H1 (cell line): ENCODE measurements around the gene PGAP3. TPM values are rescaled to one million over a fixed set of nuclear protein-coding genes. Genes with fewer than 3 reads are reported as not detected.

Source experiments
- CTCF ChIA-PET: fragments of 300-600 bp; sonication (Branson Sonifier 250); formaldehyde crosslinking; loops from one replicate; lab custom pipeline; 2021; ENCODE audit not compliant: partially characterized antibody; lab: Charles Lee
- POLR2A ChIA-PET: fragments of 300-600 bp; sonication (Branson Sonifier 250); formaldehyde crosslinking; loops from one replicate; lab custom pipeline; 2021; ENCODE audit warnings: inconsistent platforms; ENCODE audit not compliant: partially characterized antibody; lab: Charles Lee
- DNase-seq, 2 experiments: peaks; one replicate each; pipeline versions ENCODE4 v3.0.0 to v3.0.0-alpha.2; 2010 to 2022; ENCODE audit warnings: low spot score in 2 of 2, low read depth in 1 of 2, mixed read lengths in 1 of 2
- FAIRE-seq: peaks from 2 replicates; lab custom pipeline; 2011; peaks lifted over from hg19 to GRCh38; lab: Jason Lieb, UNC
- H2AFZ ChIP-seq: 2 replicates; pipeline ENCODE4 v1.8.1; 2012; ENCODE audit warnings: low read length, inconsistent platforms
- H2AK5ac ChIP-seq: 2 replicates; pipeline ENCODE4 v1.6.1; 2013; ENCODE audit warnings: low read depth, low read length
- H2BK120ac ChIP-seq: replicated peaks from 2 replicates; pipeline ENCODE3; 2013; ENCODE audit warnings: low read depth, low read length, inconsistent platforms
- H2BK12ac ChIP-seq: 2 replicates; pipeline ENCODE4 v1.6.1; 2013; ENCODE audit warnings: low read depth, low read length
- H2BK15ac ChIP-seq: 2 replicates; pipeline ENCODE4 v1.6.1; 2013; ENCODE audit warnings: low read length
- H2BK20ac ChIP-seq: 2 replicates; pipeline ENCODE4 v1.6.1; 2013; ENCODE audit warnings: low read length
- H2BK5ac ChIP-seq: 2 replicates; pipeline ENCODE4 v1.6.1; 2013; ENCODE audit warnings: low read depth, low read length
- H3K14ac ChIP-seq: 2 replicates; pipeline ENCODE4 v1.6.1; 2013; ENCODE audit warnings: inconsistent platforms; ENCODE audit not compliant: insufficient read length
- H3K18ac ChIP-seq: 2 replicates; pipeline ENCODE4 v1.6.1; 2013; ENCODE audit warnings: low read length; ENCODE audit errors: extremely low read depth
- H3K23ac ChIP-seq: 2 replicates; pipeline ENCODE4 v1.6.1; 2013; ENCODE audit warnings: inconsistent platforms; ENCODE audit not compliant: insufficient read length
- H3K23me2 ChIP-seq: 2 replicates; pipeline ENCODE4 v1.6.1; 2013; ENCODE audit warnings: low read depth, low read length
- H3K27ac ChIP-seq: 2 replicates; pipeline ENCODE4 v1.6.1; 2011; ENCODE audit warnings: low read depth, low read length, inconsistent platforms
- H3K27me3 ChIP-seq, 4 experiments: replicated peaks in 1 of 4; 1 replicate in 1 of 4; 2 replicates in 3 of 4; pipeline versions ENCODE4 v1.6.1 to v1.8.1; 2011 to 2013; ENCODE audit warnings: low read length in 3 of 4, mild to moderate bottlenecking in 3 of 4, inconsistent platforms in 2 of 4, mixed read lengths in 2 of 4, moderate library complexity in 1 of 4; ENCODE audit not compliant: control insufficient read depth in 3 of 4, insufficient read depth in 3 of 4; ENCODE audit errors: extremely low read depth in 1 of 4
- H3K36me3 ChIP-seq, 4 experiments: 2 replicates each; pipeline versions ENCODE4 v1.6.1 to v1.8.1; 2011 to 2013; ENCODE audit warnings: mild to moderate bottlenecking in 4 of 4, low read length in 3 of 4, moderate library complexity in 2 of 4, control low read depth in 1 of 4, inconsistent platforms in 1 of 4; ENCODE audit not compliant: insufficient read depth in 4 of 4, control insufficient read depth in 2 of 4
- H3K4ac ChIP-seq: replicated peaks from 2 replicates; pipeline ENCODE3; 2013; ENCODE audit warnings: low read length, low read depth, mixed read lengths, inconsistent platforms; ENCODE audit not compliant: insufficient read length
- H3K4me1 ChIP-seq, 4 experiments: replicated peaks in 1 of 4; 1 replicate in 1 of 4; 2 replicates in 3 of 4; pipeline versions ENCODE4 v1.6.1 to v1.8.1; 2011 to 2013; ENCODE audit warnings: low read length in 3 of 4, inconsistent platforms in 2 of 4, mixed read lengths in 1 of 4; ENCODE audit not compliant: insufficient read depth in 4 of 4, control insufficient read depth in 3 of 4
- H3K4me2 ChIP-seq, 2 experiments: 2 replicates each; pipeline versions ENCODE4 v1.6.1 to v1.8.1; 2011 to 2013; ENCODE audit warnings: low read depth in 2 of 2, low read length in 2 of 2, control low read depth in 1 of 2, inconsistent platforms in 1 of 2, mild to moderate bottlenecking in 1 of 2; ENCODE audit not compliant: insufficient read depth in 1 of 2
- H3K4me3 ChIP-seq, 4 experiments: fragments of 200-600, 300-600 bp in 1 of 4; sonication (generic), shearing (Covaris generic), sonication (Bioruptor Twin) in 1 of 4; 2 replicates each; pipeline versions ENCODE4 v1.5.1 to v1.8.1; 2011 to 2016; ENCODE audit warnings: low read length in 4 of 4, low read depth in 3 of 4, control low read depth in 2 of 4, inconsistent platforms in 2 of 4, mild to moderate bottlenecking in 2 of 4, mixed read lengths in 1 of 4, moderate library complexity in 1 of 4; ENCODE audit not compliant: insufficient read depth in 2 of 4; ENCODE audit errors: extremely low read depth in 1 of 4
- H3K56ac ChIP-seq: replicated peaks from 2 replicates; pipeline ENCODE3; 2013; ENCODE audit warnings: low read depth, mild to moderate bottlenecking, mixed read lengths, low read length, inconsistent platforms; ENCODE audit not compliant: insufficient read length
- H3K79me1 ChIP-seq: 2 replicates; pipeline ENCODE4 v1.6.1; 2013; ENCODE audit warnings: low read depth, low read length, control low read depth
- H3K79me2 ChIP-seq, 2 experiments: 2 replicates each; pipeline versions ENCODE4 v1.6.1 to v1.8.1; 2012 to 2013; ENCODE audit warnings: low read length in 2 of 2, mild to moderate bottlenecking in 2 of 2, inconsistent platforms in 1 of 2; ENCODE audit not compliant: insufficient read depth in 2 of 2, control insufficient read depth in 1 of 2
- H3K9ac ChIP-seq, 4 experiments: replicated peaks in 1 of 4; 1 replicate in 1 of 4; 2 replicates in 3 of 4; pipeline versions ENCODE4 v1.6.1 to v1.8.1; 2011 to 2013; ENCODE audit warnings: low read depth in 3 of 4, low read length in 3 of 4, control low read depth in 2 of 4, mild to moderate bottlenecking in 2 of 4, moderate library complexity in 2 of 4, inconsistent platforms in 1 of 4; ENCODE audit errors: extremely low read depth in 1 of 4
- H3K9me3 ChIP-seq, 2 experiments: 2 replicates each; pipeline versions ENCODE4 v1.6.1 to v1.8.1; 2012 to 2013; ENCODE audit warnings: mild to moderate bottlenecking in 2 of 2, moderate library complexity in 2 of 2, control low read depth in 1 of 2, inconsistent platforms in 1 of 2, low read depth in 1 of 2, low read length in 1 of 2, mixed read lengths in 1 of 2; ENCODE audit not compliant: insufficient read depth in 2 of 2
- H4K20me1 ChIP-seq, 2 experiments: replicated peaks in 1 of 2; 2 replicates each; pipeline versions ENCODE3 to v1.8.1; 2011 to 2013; ENCODE audit warnings: inconsistent platforms in 2 of 2, low read length in 2 of 2, mild to moderate bottlenecking in 1 of 2; ENCODE audit not compliant: insufficient read depth in 2 of 2, control insufficient read depth in 1 of 2
- H4K5ac ChIP-seq: 2 replicates; pipeline ENCODE4 v1.6.1; 2013; ENCODE audit warnings: low read length, low read depth, mixed read lengths, inconsistent platforms; ENCODE audit not compliant: insufficient read length
- H4K8ac ChIP-seq: 2 replicates; pipeline ENCODE4 v1.8.0; 2013; ENCODE audit warnings: mild to moderate bottlenecking, moderate library complexity, low read length, inconsistent platforms; ENCODE audit not compliant: insufficient read depth; ENCODE audit errors: extremely low read depth
- H4K91ac ChIP-seq: replicated peaks from 2 replicates; pipeline ENCODE3; 2013; ENCODE audit warnings: low read length, mixed read lengths, inconsistent platforms; ENCODE audit not compliant: insufficient read length
- ASH2L ChIP-seq: fragments of 200-600, 300-600 bp; sonication (generic); IDR thresholded peaks from one replicate; pipeline ENCODE4 v1.7.1; 2017; ENCODE audit warnings: low read length
- BACH1 ChIP-seq: IDR thresholded peaks from 2 replicates; pipeline ENCODE4 v1.6.1; 2012; ENCODE audit warnings: low read length, improper control_type of control experiment
- BRCA1 ChIP-seq: IDR thresholded peaks from 2 replicates; pipeline ENCODE4 v1.6.1; 2012; ENCODE audit warnings: low read depth, low read length, improper control_type of control experiment
- CBX5 ChIP-seq: fragments of 300-800, 300-1000 bp; sonication (generic); IDR thresholded peaks from 2 replicates; pipeline ENCODE4 v1.7.1; 2016; ENCODE audit warnings: antibody characterized with exemption, low read length, low read depth
- GABPA ChIP-seq: IDR thresholded peaks from 2 replicates; pipeline ENCODE4 v1.6.1; 2011; ENCODE audit warnings: mild to moderate bottlenecking, low read length, moderate library complexity, borderline replicate concordance; ENCODE audit not compliant: insufficient read depth
- NRF1 ChIP-seq: IDR thresholded peaks from 2 replicates; pipeline ENCODE4 v1.6.1; 2011; ENCODE audit warnings: mild to moderate bottlenecking, low read depth, low read length, improper control_type of control experiment
- PHF8 ChIP-seq: fragments of 200-600 bp; sonication (generic); conservative IDR thresholded peaks from 2 replicates; pipeline ENCODE4 v1.7.1; 2012; ENCODE audit warnings: low read depth, mild to moderate bottlenecking, inconsistent platforms, low read length, moderate library complexity
- SIN3A ChIP-seq, 2 experiments: IDR thresholded peaks in 1 of 2; conservative IDR thresholded peaks in 1 of 2; 2 replicates each; pipeline ENCODE4 v1.6.1; 2011 to 2012; ENCODE audit warnings: low read length in 2 of 2, improper control_type of control experiment in 1 of 2, low read depth in 1 of 2, mild to moderate bottlenecking in 1 of 2
- SIX5 ChIP-seq: IDR thresholded peaks from 2 replicates; pipeline ENCODE4 v1.6.1; 2011; ENCODE audit warnings: mild to moderate bottlenecking, low read depth, low read length
- SP4 ChIP-seq: IDR thresholded peaks from 2 replicates; pipeline ENCODE4 v1.6.1; 2012; ENCODE audit warnings: low read length, inconsistent platforms
- TBP ChIP-seq: IDR thresholded peaks from 2 replicates; pipeline ENCODE4 v1.6.1; 2011; ENCODE audit warnings: low read depth, low read length, improper control_type of control experiment
- TCF12 ChIP-seq: IDR thresholded peaks from 2 replicates; pipeline ENCODE4 v1.6.1; 2011; ENCODE audit warnings: low read depth, mild to moderate bottlenecking, low read length
- WGBS, 2 experiments: shearing (Covaris generic) in 1 of 2; methylation state at CpG; one replicate each; pipeline versions ENCODE4 v1.1.6 to v1.1.7; 2013 to 2015; ENCODE audit warnings: low lambda C conversion rate in 2 of 2, mixed read lengths in 2 of 2, inconsistent platforms in 1 of 2, low coverage in 1 of 2, missing lambda C conversion rate in 1 of 2; ENCODE audit not compliant: insufficient replicate concordance in 2 of 2, insufficient coverage in 1 of 2, insufficient read length in 1 of 2; ENCODE audit errors: extremely low coverage in 1 of 2, missing lambda C conversion rate in 1 of 2; 5-methylcytosine and 5-hydroxymethylcytosine counted together
- polyA plus RNA-seq, 7 experiments: library from polyadenylated mRNA; depleted of rRNA in 3 of 7; stranded (reverse) in 5 of 7; unstranded in 2 of 7; fragments of >200 nt in 5 of 7; fragments of 200-250 nt in 2 of 7; gene quantifications; 1 replicate in 5 of 7; 2 replicates in 1 of 7; 4 replicates in 1 of 7; pipeline versions ENCODE4 v1.2.1 to v1.2.3, GENCODE V29; 2011 to 2013; ENCODE audit warnings: missing spikeins in 2 of 7, mixed read lengths in 2 of 7
- total RNA-seq: library from RNA; stranded (reverse); fragmentation: NEBNext Ultra II Directional; extraction: Animal tissue kit (Norgen Biotek cat#: 25700); gene quantifications from 2 replicates; pipeline ENCODE4 v1.2.1, GENCODE V29; 2021

The PGAP3 gene
- total and polyA plus RNA-seq, 2 of the 8 experiments (the other 6 are each of a cell fraction or from before 2014, with no cell fraction given): 21.0 to 30.7 TPM

- no peaks in the 10 kb centered on the region for H3K23me2 ChIP-seq
- no peak overlapping the region for H2BK20ac ChIP-seq
- no peak overlapping the region for H2BK15ac ChIP-seq
- ChIA-PET POLR2A (interaction anchor here (0.9 to 4.0 kb wide), 10 partner anchors 8 to 23 kb away, joined by 3 to 19 read pairs (median 4); partner anchors contain the start of genes ERBB2, MIEN1 and PGAP3), CTCF (interaction anchor here (0.7 to 52.4 kb wide), 6 partner anchors 8 to 76 kb away, joined by 3 to 1885 read pairs (median 6); partner anchors contain the start of genes PNMT, PPP1R1B and STARD3)
- H2BK12ac ChIP-seq: no peak overlapping the region
- no peak overlapping the region; the same call in 1 of the 2 replicates for H2BK5ac ChIP-seq
- H3K27me3 ChIP-seq: no peaks in the 10 kb centered on the region
- TF ChIP-seq PHF8: no peak
- TF ChIP-seq SIN3A (conservative IDR thresholded peaks at IDR 0.05 in 1 of 2, IDR thresholded peaks at IDR 0.05 in 1 of 2; ENCODE audit: low read depth in 1 of 2, low read length in 2 of 2): no peak
- no peak for TF ChIP-seq BRCA1
- no peak for TF ChIP-seq CBX5
- TF ChIP-seq SP4: no peak
- TF ChIP-seq SIX5: no peak
- TF ChIP-seq NRF1: no peak
- TF ChIP-seq TCF12: no peak
- no peak for TF ChIP-seq TBP
- TF ChIP-seq ASH2L: no peak
- no peak for TF ChIP-seq GABPA
- no peak for TF ChIP-seq BACH1
- peaks cover 13% of the 10 kb centered on the region for H3K79me1 ChIP-seq
- no peak overlapping the region for H2BK120ac ChIP-seq
- no peak for FAIRE-seq
- no peak for DNase-seq
- H3K4me2 ChIP-seq: no peak overlapping the region
- no peak overlapping the region for H4K91ac ChIP-seq
- H4K20me1 ChIP-seq: peaks cover 24 to 40% of the 10 kb centered on the region in 2 experiments
- H4K5ac ChIP-seq: no peak overlapping the region
- H3K23ac ChIP-seq: no peak overlapping the region
- peaks cover 8 to 51% of the 10 kb centered on the region in 2 experiments; a peak in 3 of 4 replicates for H3K79me2 ChIP-seq
- peaks cover 0 to 11% (median 6%) of the 10 kb centered on the region in 4 experiments; a peak in 6 of 7 replicates for H3K4me1 ChIP-seq
- no peak overlapping the region for H4K8ac ChIP-seq
- no peak overlapping the region for H3K18ac ChIP-seq
- H3K36me3 ChIP-seq: peaks cover 34 to 79% (median 64%) of the 10 kb centered on the region in 4 experiments
- 94% methylated on average over 20 of the region's 20 CpGs; no CpG with 5 or more reads in 1 of the 2 experiments for whole genome bisulfite sequencing, 2 experiments
- no peak overlapping the region for H3K27ac ChIP-seq
- no peak overlapping the region for H3K14ac ChIP-seq
- no peak overlapping the region for H3K4me3 ChIP-seq
- H3K4ac ChIP-seq: no peak overlapping the region
- no peak overlapping the region for H3K56ac ChIP-seq
- no peak overlapping the region for H2AK5ac ChIP-seq
- H3K9me3 ChIP-seq: no peaks in the 10 kb centered on the region
- no peak overlapping the region for H2AFZ ChIP-seq
- no peak overlapping the region for H3K9ac ChIP-seq
Measured at GRCh38 chr17:39709998-39710964, 22.4 kb upstream of the PGAP3 start.
